ENCODE results near the gene LAMA5.

DNA sequence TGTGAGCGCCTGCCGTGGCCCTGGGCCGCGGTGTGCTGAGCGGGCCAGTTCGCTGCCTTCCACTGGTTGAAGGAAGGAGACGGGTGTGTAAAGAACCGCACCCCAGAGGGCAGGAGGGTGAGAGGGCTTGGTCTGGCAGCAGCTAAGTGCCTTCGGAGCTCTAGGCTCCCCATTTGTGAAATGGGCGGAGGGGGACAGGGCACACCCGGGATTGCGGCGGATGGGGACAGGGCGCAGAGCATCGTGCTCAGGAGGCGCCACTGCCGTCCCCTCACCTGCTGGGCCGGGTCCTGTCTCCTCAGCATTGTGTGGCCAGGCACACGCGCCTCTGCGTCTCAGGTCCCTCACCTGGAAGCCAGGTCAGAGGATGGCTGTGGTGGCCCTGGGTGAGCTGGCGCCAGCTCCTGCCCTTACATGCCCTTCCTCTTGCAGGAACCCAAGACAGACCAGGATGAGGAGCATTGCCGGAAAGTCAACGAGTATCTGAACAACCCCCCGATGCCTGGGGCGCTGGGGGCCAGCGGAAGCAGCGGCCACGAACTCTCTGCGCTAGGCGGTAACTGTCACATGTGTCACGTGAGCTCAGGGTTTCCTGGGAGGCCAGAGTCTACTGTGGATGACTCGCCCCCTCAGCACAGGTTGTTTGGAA lies 61.2 kb downstream of the LAMA5 start:
- TF ChIP-seq CTCF (IDR thresholded peaks at IDR 0.05) (no peak), POLR2A (IDR thresholded peaks at IDR 0.05) (no peak), EP300 (IDR thresholded peaks at IDR 0.05) (no peak), POLR2AphosphoS5 (IDR thresholded peaks at IDR 0.05) (peak in 2 of 4 donors; percentile 6 to 22)

Measured in sigmoid colon (tissue), 4 donors.